Esophagus squamous epithelium (tissue), 4 donors: ENCODE measurements around the gene TMEM161A.

Source experiments
- CTCF ChIP-seq, 6 experiments: fragments of 450-650 bp in 4 of 6; fragments of 200-600 bp in 2 of 6; sonication (generic) in 2 of 6; IDR thresholded peaks; one replicate each; pipeline ENCODE4 v1.5.1; 2016 to 2019; ENCODE audit warnings: antibody characterized with exemption in 6 of 6, mild to moderate bottlenecking in 4 of 6, moderate library complexity in 4 of 6
- POLR2A ChIP-seq, 4 donors: fragments of 450-650 bp; IDR thresholded peaks; one replicate each; pipeline ENCODE4 v1.6.1; 2017; ENCODE audit warnings: antibody characterized with exemption in 4 of 4, mild to moderate bottlenecking in 4 of 4, moderate library complexity in 3 of 4

GRCh38 chr19:19106056-19106551, 32.2 kb downstream of the TMEM161A start:
- TF ChIP-seq CTCF (IDR thresholded peaks at IDR 0.05), result no peak
- TF ChIP-seq POLR2A (IDR thresholded peaks at IDR 0.05), result no peak
